Endothelial cell of umbilical vein (primary cell): ENCODE results near the gene CD164L2. TPM values are rescaled to one million over a fixed set of nuclear protein-coding genes. Genes with fewer than 3 reads are reported as not detected.
A peak's percentile ranks its signal among the peaks of the same experiment; 100 is the strongest.

ENCODE experiments used
- BruUV-seq: library from RNA; stranded (reverse); fragments of 400-500 nt; replicated peaks from 2 replicates; lab custom pipeline; 2021; lab: Mats Ljungman, UMichigan
- CTCF ChIA-PET: fragments of 300-600, 350-600 bp; sonication (Branson Sonifier 250); formaldehyde crosslinking; loops from one replicate; lab custom pipeline; 2021; ENCODE audit warnings: antibody characterized with exemption, inconsistent platforms; lab: Charles Lee
- POLR2A ChIA-PET: fragments of 300-600, 350-600 bp; sonication (Branson Sonifier 250); formaldehyde crosslinking; loops from one replicate; lab custom pipeline; 2021; ENCODE audit warnings: antibody characterized with exemption, inconsistent platforms; lab: Charles Lee
- DNase-seq: peaks from one replicate; pipeline ENCODE4 v3.0.0-alpha.2; 2011; ENCODE audit warnings: low read depth, low spot score
- FAIRE-seq: peaks from 2 replicates; lab custom pipeline; 2011; peaks lifted over from hg19 to GRCh38; lab: Jason Lieb, UNC
- H2AFZ ChIP-seq: 2 replicates; pipeline ENCODE4 v1.6.0; 2012; ENCODE audit warnings: low read depth, low read length, control low read depth, inconsistent platforms
- H3K27ac ChIP-seq: 2 replicates; pipeline ENCODE4 v1.5.1; 2011; ENCODE audit warnings: low read depth, mild to moderate bottlenecking, control low read depth, low read length, moderate library complexity; ENCODE audit not compliant: insufficient read depth
- H3K27me3 ChIP-seq, 2 experiments: 2 replicates each; pipeline versions ENCODE4 v1.6.0 to v1.6.1; 2011; ENCODE audit warnings: low read length in 2 of 2, mixed read lengths in 1 of 2; ENCODE audit not compliant: control insufficient read depth in 2 of 2, insufficient read depth in 2 of 2
- H3K36me3 ChIP-seq, 2 experiments: 2 replicates in 1 of 2; 3 replicates in 1 of 2; pipeline ENCODE4 v1.5.1; 2011; ENCODE audit warnings: low read length in 2 of 2, mild to moderate bottlenecking in 1 of 2, moderate library complexity in 1 of 2; ENCODE audit not compliant: control insufficient read depth in 2 of 2, insufficient read depth in 2 of 2; ENCODE audit errors: extremely low read depth in 1 of 2
- H3K4me1 ChIP-seq: 3 replicates; pipeline ENCODE4 v1.5.1; 2011; ENCODE audit warnings: mild to moderate bottlenecking, low read length; ENCODE audit not compliant: control insufficient read depth, insufficient read depth; ENCODE audit errors: extremely low read depth
- H3K4me2 ChIP-seq: 2 replicates; pipeline ENCODE4 v1.6.1; 2011; ENCODE audit warnings: low read length, control low read depth, mixed read lengths; ENCODE audit not compliant: insufficient read depth
- H3K4me3 ChIP-seq, 3 experiments: fragments of 200-600 bp in 1 of 3; sonication (generic), shearing (Covaris generic) in 1 of 3; replicated peaks in 1 of 3; 2 replicates each; pipeline ENCODE4 v1.5.1; 2011 to 2016; ENCODE audit warnings: control low read depth in 3 of 3, low read length in 3 of 3, mild to moderate bottlenecking in 2 of 3, inconsistent platforms in 1 of 3, low read depth in 1 of 3, moderate library complexity in 1 of 3; ENCODE audit not compliant: insufficient read depth in 1 of 3
- H3K79me2 ChIP-seq: 2 replicates; pipeline ENCODE4 v1.6.0; 2012; ENCODE audit warnings: low read length, inconsistent platforms; ENCODE audit not compliant: control insufficient read depth, insufficient read depth
- H3K9ac ChIP-seq: replicated peaks from 2 replicates; pipeline ENCODE3; 2011; ENCODE audit warnings: low read length, control low read depth; ENCODE audit not compliant: insufficient read depth; ENCODE audit errors: extremely low read depth
- H3K9me1 ChIP-seq: replicated peaks from 3 replicates; pipeline ENCODE4 v1.6.0; 2011; ENCODE audit warnings: mild to moderate bottlenecking, low read length; ENCODE audit not compliant: control insufficient read depth, insufficient read depth; ENCODE audit errors: extremely low read depth
- H3K9me3 ChIP-seq: replicated peaks from 2 replicates; pipeline ENCODE4 v1.5.1; 2012; ENCODE audit warnings: low read length, inconsistent platforms; ENCODE audit not compliant: control insufficient read depth, insufficient read depth
- H4K20me1 ChIP-seq: replicated peaks from 2 replicates; pipeline ENCODE3; 2011; ENCODE audit warnings: mild to moderate bottlenecking, low read length; ENCODE audit not compliant: control insufficient read depth, insufficient read depth; ENCODE audit errors: extremely low read depth
- EZH2 ChIP-seq: IDR thresholded peaks from 2 replicates; pipeline ENCODE4 v1.6.1; 2012; ENCODE audit warnings: borderline replicate concordance, low read depth, mild to moderate bottlenecking, moderate library complexity, low read length, inconsistent platforms; ENCODE audit not compliant: severe bottlenecking
- FOS ChIP-seq: IDR thresholded peaks from 2 replicates; pipeline ENCODE4 v1.6.1; 2011; ENCODE audit warnings: mild to moderate bottlenecking, low read length, moderate library complexity, borderline replicate concordance; ENCODE audit not compliant: insufficient read depth
- GATA2 ChIP-seq: IDR thresholded peaks from 2 replicates; pipeline ENCODE4 v1.7.0; 2011; ENCODE audit warnings: low read depth, mild to moderate bottlenecking, moderate library complexity, mixed read lengths, low read length; ENCODE audit not compliant: insufficient read length, insufficient read depth
- JUN ChIP-seq: IDR thresholded peaks from 2 replicates; pipeline ENCODE4 v1.6.1; 2011; ENCODE audit warnings: borderline replicate concordance, low read depth; ENCODE audit not compliant: insufficient read length, insufficient read depth
- MAX ChIP-seq: IDR thresholded peaks from 2 replicates; pipeline ENCODE4 v1.6.1; 2011; ENCODE audit not compliant: insufficient read depth, insufficient read length
- MYC ChIP-seq: IDR thresholded peaks from one replicate; pipeline ENCODE4 v1.6.1; 2011; ENCODE audit warnings: mild to moderate bottlenecking, low read depth, low read length
- POLR2A ChIP-seq: IDR thresholded peaks from 2 replicates; pipeline ENCODE4 v1.6.1; 2012; ENCODE audit warnings: low read depth, mild to moderate bottlenecking, control low read depth, low read length
- POLR2AphosphoS5 ChIP-seq: IDR thresholded peaks from 2 replicates; pipeline ENCODE4 v1.6.1; 2012; ENCODE audit warnings: low read depth, mild to moderate bottlenecking, control low read depth, low read length, moderate library complexity; ENCODE audit not compliant: insufficient read depth
- dilution Hi-C: fragments of 300-500 bp; cut with MboI; formaldehyde crosslinking; loops from one replicate; pipeline ENCODE4 v1.15.0; 2019; ENCODE audit warnings: low sequenced_read_pairs; ENCODE audit not compliant: extremely low pct_ligation_motif_present
- intact Hi-C: fragments of 100-400 bp; cut with micrococcal nuclease; formaldehyde crosslinking; loops from one replicate; pipeline ENCODE4 v1.10.0; 2022
- polyA plus RNA-seq, 4 experiments: library from polyadenylated mRNA; depleted of rRNA in 3 of 4; stranded (reverse) in 3 of 4; unstranded in 1 of 4; fragments of >200 nt; gene quantifications; 2 replicates each; pipeline versions ENCODE4 v1.2.1 to v1.2.3, GENCODE V29; 2011 to 2012; ENCODE audit warnings: missing spikeins in 1 of 4
- total RNA-seq: library from RNA; stranded (reverse); gene quantifications from 2 replicates; pipeline ENCODE4 v1.2.3, GENCODE V29; 2021
- TF ChIP-seq, protein P1 (sequence below), 2 donors: IDR thresholded peaks; 1 replicate in 1 of 2; 2 replicates in 1 of 2; pipeline ENCODE4 v1.5.1; 2011; ENCODE audit warnings: low read length in 2 of 2, mild to moderate bottlenecking in 2 of 2, moderate library complexity in 2 of 2, control low read depth in 1 of 2, inconsistent platforms in 1 of 2, low read depth in 1 of 2; ENCODE audit not compliant: insufficient read depth in 1 of 2; ENCODE audit errors: extremely low read depth in 1 of 2

The CD164L2 gene
- total and polyA plus RNA-seq, 2 donors (not counting 3 experiments of a cell fraction or from before 2014, with no cell fraction given): not detected

GRCh38 chr1:27348861-27349783 is 34.0 kb downstream of the CD164L2 start:
- TF ChIP-seq MAX: no peak
- no peak for TF ChIP-seq FOS
- TF ChIP-seq, protein P1, sequence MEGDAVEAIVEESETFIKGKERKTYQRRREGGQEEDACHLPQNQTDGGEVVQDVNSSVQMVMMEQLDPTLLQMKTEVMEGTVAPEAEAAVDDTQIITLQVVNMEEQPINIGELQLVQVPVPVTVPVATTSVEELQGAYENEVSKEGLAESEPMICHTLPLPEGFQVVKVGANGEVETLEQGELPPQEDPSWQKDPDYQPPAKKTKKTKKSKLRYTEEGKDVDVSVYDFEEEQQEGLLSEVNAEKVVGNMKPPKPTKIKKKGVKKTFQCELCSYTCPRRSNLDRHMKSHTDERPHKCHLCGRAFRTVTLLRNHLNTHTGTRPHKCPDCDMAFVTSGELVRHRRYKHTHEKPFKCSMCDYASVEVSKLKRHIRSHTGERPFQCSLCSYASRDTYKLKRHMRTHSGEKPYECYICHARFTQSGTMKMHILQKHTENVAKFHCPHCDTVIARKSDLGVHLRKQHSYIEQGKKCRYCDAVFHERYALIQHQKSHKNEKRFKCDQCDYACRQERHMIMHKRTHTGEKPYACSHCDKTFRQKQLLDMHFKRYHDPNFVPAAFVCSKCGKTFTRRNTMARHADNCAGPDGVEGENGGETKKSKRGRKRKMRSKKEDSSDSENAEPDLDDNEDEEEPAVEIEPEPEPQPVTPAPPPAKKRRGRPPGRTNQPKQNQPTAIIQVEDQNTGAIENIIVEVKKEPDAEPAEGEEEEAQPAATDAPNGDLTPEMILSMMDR (IDR thresholded peaks at IDR 0.05; ENCODE audit: extremely low read depth in 1 of 2, insufficient read depth in 1 of 2, low read depth in 1 of 2, low read length in 2 of 2): no peak
- TF ChIP-seq EZH2: no peak
- no peak for TF ChIP-seq GATA2
- TF ChIP-seq POLR2A: no peak
- no peak for TF ChIP-seq POLR2AphosphoS5
- no peak for TF ChIP-seq JUN
- TF ChIP-seq MYC: no peak
- Histone ChIP-seq H4K20me1 (no peaks in the 10 kb centered on the region), H3K4me3 (peak overlapping the region in 1 of 3 experiments; percentile 31), H3K79me2 (no peaks in the 10 kb centered on the region), H3K27me3 (peaks cover 2 to 5% of the 10 kb centered on the region in 2 experiments), H3K36me3 (no peaks in the 10 kb centered on the region), H2AFZ (peak overlapping the region; percentile 75), H3K4me2 (peak overlapping the region; percentile 45), H3K9ac (no peak overlapping the region), H3K9me1 (no peaks in the 10 kb centered on the region), H3K4me1 (peaks cover 7% of the 10 kb centered on the region), H3K27ac (no peak overlapping the region), H3K9me3 (no peaks in the 10 kb centered on the region)
- ChIA-PET CTCF (interaction anchor here (0.6 to 2.1 kb wide), 13 partner anchors 8 to 357 kb away, joined by 3 to 12 read pairs (median 4); partner anchors contain the start of gene FCN3), POLR2A (interaction anchor here (0.6 kb wide), 1 partner anchor 153 kb away, joined by 5 read pairs; no protein-coding TSS in a partner anchor)
- DNase-seq: no peak
- dilution Hi-C loops (no loop called here), intact Hi-C loops (no loop called here)
- BruUV-seq: no TSS peak
- FAIRE-seq: no peak
